Measurements from ENCODE around the gene MYO15A. TPM values are rescaled to one million over a fixed set of nuclear protein-coding genes. Genes with fewer than 3 reads are reported as not detected.

MYO15A gene
- total RNA-seq, 4 donors from 2014 or later = 0.30 to 0.68 (median 0.50) TPM

GRCh38 chr17:18228176-18228682 is 119.7 kb downstream of the MYO15A start:
- WGBS, 2 donors = 82 to 90% methylated on average over 10 of the region's 10 CpGs
- intact Hi-C loops (cut with DNase I; ENCODE audit: low total_unique reads) = no loop called here
- DNase-seq (ENCODE audit: low spot score in 2 of 2) = no peak
- H3K4me3 ChIP-seq (ENCODE audit: low read depth, poor library complexity, severe bottlenecking) = no peak overlapping the region
- no peak for TF ChIP-seq POLR2A (IDR thresholded peaks at IDR 0.05)
- no peak for TF ChIP-seq CTCF (IDR thresholded peaks at IDR 0.05)

DNA sequence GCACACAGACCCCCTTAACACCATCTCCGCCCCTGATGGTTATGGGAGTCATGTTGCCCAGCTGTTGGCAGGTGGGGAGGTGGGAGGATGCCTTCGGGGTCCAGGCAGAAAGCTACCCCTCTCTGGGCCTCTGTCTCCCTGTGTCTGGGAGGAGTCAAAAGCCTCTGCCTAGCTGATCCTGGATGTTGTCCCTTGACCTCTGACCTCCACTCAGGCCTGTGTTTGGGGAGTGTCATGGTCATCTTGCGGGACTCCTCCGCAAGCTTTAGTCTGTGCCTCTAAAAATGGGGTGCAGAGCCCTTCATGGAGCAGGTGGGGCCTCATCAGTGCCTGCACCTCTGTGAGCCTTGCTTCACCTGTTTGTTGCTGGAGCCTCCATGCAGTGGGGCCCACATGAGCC is 120.7 kb downstream of the MYO15A start:
- intact Hi-C loops (cut with DNase I; ENCODE audit: low total_unique reads) = no loop called here
- 77 to 80% methylated on average over 4 of the region's 4 CpGs for WGBS, 2 donors
- DNase-seq (ENCODE audit: low spot score in 2 of 2) = no peak
- TF ChIP-seq CTCF (IDR thresholded peaks at IDR 0.05) (no peak), POLR2A (IDR thresholded peaks at IDR 0.05) (no peak)
- H3K4me3 ChIP-seq (ENCODE audit: low read depth, poor library complexity, severe bottlenecking) = no peak overlapping the region

Other genes with a start within 250 kb of the MYO15A start
- 100 to 1,000 TPM; 119 to 555 (median 155) TPM for gene TOM1L2, start 136.4 kb upstream of the MYO15A start, total RNA-seq
- 1 to 10 TPM in 3 of 4 donors, under 1 TPM in 1; 0.93 to 6.4 (median 4.0) TPM for gene DRC3, start 135.9 kb upstream of the MYO15A start, total RNA-seq
- 10 to 100 TPM; 17.4 to 32.1 (median 22.9) TPM for gene ATPAF2, start 69.6 kb upstream of the MYO15A start, total RNA-seq
- gene GID4, start 69.3 kb upstream of the MYO15A start, total RNA-seq = 10 to 100 TPM; 23.0 to 30.1 (median 24.1) TPM
- 10 to 100 TPM; 33.5 to 44.5 (median 37.4) TPM for gene DRG2, start 20.8 kb upstream of the MYO15A start, total RNA-seq
- gene ALKBH5, start 75.1 kb downstream of the MYO15A start, total RNA-seq = 10 to 100 TPM; 56.0 to 87.2 (median 76.4) TPM
- gene LLGL1, start 116.9 kb downstream of the MYO15A start, total RNA-seq = 10 to 100 TPM; 24.5 to 32.7 (median 29.3) TPM
- gene FLII, start 150.0 kb downstream of the MYO15A start, total RNA-seq = 100 to 1,000 TPM; 202 to 292 (median 238) TPM
- gene MIEF2, start 151.9 kb downstream of the MYO15A start, total RNA-seq = 10 to 100 TPM; 24.3 to 57.7 (median 34.2) TPM
- gene TOP3A, start 206.2 kb downstream of the MYO15A start, total RNA-seq = 10 to 100 TPM; 18.7 to 46.4 (median 28.4) TPM
- gene SMCR8, start 206.5 kb downstream of the MYO15A start, total RNA-seq = 10 to 100 TPM; 14.0 to 23.7 (median 18.4) TPM